ENCODE results near the gene GNA14.
"Not testable (repeated sequence)": the region's sequence is repeated elsewhere in the genome, so short reads cannot be mapped to it uniquely, and the experiment has no call there.

The GNA14 gene

DNA sequence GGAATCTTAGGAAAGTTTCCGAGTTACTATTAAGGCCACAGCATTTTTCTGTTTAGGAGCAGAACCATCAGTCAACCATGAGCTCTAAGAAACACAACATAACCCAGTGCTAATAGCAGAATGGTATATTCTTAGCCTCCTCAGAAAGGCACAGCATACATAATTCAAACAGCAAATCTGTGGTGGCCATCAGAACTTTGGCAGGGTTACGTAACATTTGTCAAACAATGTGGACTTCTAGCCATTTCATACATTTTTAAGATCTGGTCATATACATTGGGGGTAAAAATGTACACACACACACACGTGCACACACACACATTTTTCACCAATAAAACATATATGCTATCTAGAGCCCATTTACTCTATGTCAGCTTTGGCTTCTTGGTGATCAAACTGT is 225.2 kb downstream of the GNA14 start:
- H3K4me3 ChIP-seq (ENCODE audit: low read depth, low read length), result no peak overlapping the region

DNA sequence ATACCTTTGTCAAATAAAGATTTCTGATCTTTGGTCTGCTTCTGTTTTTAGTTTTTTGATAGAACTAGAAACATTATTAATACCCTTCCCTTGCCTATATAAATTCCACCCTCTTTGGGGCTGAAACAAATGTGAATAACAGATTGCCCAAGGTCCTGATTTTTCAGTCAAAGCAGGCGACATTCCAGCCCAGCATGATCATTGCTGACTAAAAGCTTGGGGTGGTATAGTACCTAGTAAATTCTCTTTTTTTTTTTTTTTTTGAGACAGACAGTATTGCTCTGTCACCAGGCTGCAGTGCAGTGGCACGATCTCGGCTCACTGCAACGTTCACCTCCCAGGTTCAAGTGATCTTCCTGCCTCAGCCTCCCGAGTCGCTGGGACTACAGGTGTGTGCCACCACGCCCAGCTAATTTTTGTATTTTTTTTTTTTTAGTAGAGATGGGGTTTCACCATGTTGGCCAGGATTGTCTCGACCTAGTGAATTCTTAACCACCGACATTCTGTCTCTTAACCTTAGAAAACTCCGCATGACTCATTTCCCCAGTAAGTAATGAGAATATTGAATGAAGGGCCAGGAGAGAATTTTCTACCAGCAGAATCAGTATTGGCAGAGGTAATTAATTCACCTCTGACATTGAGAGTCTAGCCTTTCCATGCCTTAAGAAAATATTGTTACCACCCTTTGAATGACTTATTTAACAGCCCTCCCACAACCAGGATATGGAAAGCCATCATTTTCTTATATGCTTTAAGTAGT is 226.4 kb downstream of the GNA14 start:
- H3K4me3 ChIP-seq (ENCODE audit: low read depth, low read length), result no peak overlapping the region

DNA sequence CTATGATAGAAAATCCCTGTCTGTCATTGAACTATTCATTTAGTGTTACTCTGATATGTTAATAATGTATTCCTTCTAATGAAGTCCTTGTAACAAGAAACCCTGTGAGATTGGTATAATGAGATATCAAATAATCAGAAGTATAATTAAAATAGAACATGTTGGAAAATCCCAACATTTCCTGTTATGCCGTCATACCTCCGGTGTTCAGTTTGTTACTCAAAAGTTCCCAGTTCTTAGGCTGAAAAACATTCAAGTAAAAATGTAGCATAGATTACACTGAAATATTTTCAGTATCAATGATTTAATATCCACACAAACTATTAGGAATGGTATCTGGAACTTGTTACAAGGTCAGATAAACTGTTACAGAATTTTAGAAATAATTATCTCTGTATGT is 227.5 kb downstream of the GNA14 start:
- no peak overlapping the region for H3K4me3 ChIP-seq (ENCODE audit: low read depth, low read length)

DNA sequence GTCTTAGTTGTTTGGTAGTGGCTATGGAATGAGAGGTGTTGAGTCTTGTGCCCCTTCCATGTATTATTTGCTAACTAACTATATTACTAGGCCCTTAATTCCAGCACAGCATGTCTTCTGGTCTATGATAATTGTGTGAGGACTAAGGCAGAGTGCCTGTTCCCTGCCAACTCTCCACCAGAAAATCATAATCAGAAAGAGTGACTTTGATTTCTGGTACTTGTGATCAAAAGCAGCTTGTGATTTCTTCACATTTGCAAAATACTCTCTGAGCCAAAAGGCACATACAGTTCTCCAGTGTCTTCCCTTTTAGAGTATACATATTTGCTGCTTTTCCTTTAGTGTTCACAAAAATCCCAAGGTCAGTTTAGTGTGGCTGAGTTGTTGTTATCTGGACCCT is 229.9 kb downstream of the GNA14 start:
- H3K4me3 ChIP-seq (ENCODE audit: low read depth, low read length), result no peak overlapping the region

DNA sequence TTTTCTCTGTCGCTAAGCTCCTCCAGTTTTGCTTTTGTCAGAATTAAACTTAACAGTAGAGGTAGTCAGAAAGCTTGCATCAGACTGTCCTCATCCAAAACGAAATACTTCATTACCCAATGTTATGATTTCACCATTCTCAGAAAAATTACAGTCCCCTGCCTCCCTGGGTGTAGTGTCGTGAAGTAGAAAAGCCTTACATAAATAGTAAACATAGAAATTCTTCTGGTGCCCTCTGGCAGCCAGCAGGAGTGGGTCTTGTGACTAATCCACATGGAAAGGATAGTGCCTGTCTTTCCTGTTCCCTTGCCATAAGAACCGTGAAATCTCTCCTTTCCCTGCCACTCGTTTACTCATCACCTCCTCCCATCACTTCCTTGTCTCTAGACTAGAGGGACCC is 230.6 kb downstream of the GNA14 start:
- no peak overlapping the region for H3K4me3 ChIP-seq (ENCODE audit: low read depth, low read length)

DNA sequence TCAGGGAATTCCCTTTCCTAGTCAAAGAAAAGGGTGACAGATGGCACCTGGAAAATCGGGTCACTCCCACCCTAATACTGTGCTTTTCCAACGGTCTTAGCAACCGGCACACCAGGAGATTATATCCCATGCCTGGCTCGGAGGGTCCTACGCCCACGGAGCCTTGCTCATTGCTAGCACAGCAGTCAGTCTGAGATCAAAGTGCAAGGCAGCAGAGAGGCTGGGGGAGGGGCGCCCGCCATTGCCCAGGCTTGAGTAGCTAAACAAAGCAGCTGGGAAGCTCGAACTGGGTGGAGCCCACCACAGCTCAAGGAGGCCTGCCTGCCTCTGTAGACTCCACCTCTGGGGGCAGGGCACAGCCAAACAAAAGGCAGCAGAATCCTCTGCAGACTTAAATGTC is 239.6 kb downstream of the GNA14 start:
- H3K4me3 ChIP-seq (ENCODE audit: low read depth, low read length), result not testable (repeated sequence)

DNA sequence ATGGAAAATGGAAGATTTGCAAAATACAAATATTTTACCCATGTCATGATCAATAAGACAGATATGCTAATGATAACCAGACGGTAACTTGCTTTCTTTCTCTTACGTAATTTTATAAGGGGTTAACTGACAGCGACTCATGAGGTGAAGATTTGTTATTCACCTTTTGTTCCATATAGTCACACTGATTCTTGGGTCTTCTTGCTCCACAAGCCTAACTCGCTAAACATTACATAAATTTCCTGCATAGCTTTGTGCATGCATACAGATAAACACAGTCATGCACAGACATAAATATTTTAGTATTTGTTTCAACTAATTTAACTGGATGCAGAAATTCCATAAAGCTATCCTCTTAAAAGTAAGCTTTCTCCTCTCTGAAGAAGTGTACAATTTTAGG is 244.9 kb downstream of the GNA14 start:
- H3K4me3 ChIP-seq (ENCODE audit: low read depth, low read length), result no peak overlapping the region

DNA sequence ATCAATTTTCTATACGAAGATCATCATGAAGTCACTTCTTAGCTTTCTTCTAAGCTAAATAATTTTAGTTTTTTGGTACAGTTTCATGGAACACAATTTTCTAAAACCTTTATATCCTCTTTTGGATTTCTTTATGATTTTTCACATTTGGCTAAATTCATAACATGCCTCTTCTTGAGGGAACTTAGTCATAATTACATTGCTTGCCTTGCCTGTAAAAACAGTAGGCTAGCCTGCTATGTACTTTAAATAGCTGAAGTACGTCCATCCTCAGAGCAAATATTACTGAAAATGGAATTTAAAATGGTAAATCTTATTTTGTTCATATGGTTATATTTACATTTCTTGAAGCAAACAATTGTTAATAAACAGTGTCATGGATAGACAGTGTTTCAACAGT is 245.8 kb downstream of the GNA14 start:
- H3K4me3 ChIP-seq (ENCODE audit: low read depth, low read length), result no peak overlapping the region

DNA sequence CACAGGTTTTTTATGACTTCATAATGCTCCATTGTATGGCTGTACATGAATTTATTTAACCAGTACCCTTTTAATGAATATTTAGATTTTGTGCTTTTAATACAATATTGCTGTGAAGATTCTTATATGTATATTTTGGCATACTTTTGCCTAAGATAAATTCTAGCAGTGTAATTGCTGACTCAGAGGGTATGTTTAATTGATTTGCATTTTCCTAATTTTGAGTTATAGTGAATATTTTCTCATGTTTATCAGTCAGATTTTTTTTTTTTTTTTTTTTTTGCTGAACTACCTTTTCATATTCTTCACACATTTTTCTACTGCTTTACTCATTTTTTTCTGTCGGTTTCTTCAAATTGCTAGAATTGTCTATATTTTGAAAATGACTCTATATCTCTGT is 248.2 kb downstream of the GNA14 start:
- no peak overlapping the region for H3K4me3 ChIP-seq (ENCODE audit: low read depth, low read length)

DNA sequence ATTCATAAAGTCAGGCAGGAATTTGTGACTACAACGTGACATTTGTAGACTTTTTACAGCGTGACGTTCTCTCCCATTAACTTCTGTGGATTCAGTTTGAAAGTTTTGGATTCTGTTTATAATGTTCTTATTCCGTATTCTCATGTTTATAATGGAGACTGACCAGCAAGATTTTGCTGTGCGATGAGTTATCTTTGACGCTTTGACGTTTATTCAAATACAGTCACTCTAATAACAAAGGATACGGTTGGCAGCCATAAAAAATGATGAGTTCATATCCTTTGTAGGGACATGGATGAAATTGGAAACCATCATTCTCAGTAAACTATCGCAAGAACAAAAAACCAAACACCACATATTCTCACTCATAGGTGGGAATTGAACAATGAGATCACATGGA is 249.5 kb downstream of the GNA14 start:
- not testable (repeated sequence) for H3K4me3 ChIP-seq (ENCODE audit: low read depth, low read length)

DNA sequence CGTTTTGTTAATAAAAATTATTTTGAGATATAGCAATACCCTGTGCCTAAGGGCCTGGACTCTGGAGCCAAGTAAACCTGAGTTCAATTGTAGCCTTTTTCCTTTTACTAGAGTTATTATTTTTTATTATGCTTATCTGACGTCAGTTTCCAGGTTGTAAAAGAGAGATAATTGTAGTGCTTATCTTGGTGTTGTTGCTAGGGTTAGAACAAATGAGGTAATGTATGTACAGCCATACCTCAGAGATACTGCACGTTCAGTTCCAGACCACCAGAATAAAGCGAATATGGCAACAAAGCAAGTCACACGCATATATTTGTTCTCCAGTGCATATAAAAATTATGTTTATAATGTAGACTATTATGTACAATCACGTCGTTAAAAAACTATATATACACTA is 255.8 kb downstream of the GNA14 start:
- no peak overlapping the region for H3K4me3 ChIP-seq (ENCODE audit: low read depth, low read length)

DNA sequence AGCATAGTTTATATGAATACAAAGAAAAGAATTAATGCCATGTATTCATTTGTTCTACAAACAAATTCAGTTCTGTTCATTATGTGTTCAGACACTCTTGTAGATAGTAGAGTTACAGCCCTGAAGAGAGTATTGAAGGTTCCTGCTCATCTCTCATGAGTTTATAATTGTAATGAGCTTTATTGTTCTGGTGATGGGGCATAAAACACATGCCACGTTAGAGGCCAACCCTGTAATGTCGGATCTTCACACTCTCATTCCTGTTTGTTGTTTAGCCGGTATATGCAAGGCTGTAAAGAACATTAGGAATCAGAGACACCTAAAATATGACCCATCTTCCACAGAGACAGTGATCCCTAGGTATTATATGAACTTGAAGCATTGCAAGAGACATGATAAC is 256.3 kb downstream of the GNA14 start:
- no peak overlapping the region for H3K4me3 ChIP-seq (ENCODE audit: low read depth, low read length)

DNA sequence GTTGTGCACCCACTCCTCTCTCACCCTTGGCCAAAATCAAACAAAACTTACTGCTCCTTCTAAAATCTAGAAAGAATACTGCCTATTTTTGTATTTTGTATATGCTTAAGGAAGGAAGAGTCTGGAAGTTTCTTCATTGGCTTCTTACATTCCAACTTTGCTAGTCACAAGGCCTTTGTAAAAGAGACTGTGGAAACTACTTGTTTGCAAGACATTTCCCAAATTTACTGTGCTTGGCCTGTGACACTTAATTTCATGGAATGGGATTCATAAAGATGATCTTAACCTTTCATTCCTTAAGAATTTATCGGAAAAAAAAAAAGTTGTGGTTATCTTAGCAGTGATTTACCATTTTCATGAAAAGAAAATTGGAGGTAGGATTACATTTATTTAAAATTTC is 261.9 kb downstream of the GNA14 start:
- H3K4me3 ChIP-seq (ENCODE audit: low read depth, low read length), result no peak overlapping the region

DNA sequence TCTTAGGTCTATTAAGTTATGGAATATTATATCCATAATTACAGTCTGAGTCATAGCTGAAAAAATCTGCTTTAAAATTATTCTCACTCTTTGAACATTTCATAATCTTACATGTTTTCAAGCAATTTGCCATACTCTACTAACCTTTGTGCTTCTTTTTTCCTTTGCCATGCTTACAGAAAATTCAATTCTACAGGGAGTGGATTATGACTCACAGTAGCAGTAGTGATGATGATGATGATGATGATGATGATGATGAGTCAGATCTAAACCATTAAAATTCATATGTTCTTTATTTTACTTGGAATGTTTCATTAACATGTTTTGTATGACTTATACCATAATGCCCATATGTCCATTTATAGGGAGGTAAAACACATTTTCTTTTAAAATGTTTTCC is 263.7 kb downstream of the GNA14 start:
- no peak overlapping the region for H3K4me3 ChIP-seq (ENCODE audit: low read depth, low read length)

DNA sequence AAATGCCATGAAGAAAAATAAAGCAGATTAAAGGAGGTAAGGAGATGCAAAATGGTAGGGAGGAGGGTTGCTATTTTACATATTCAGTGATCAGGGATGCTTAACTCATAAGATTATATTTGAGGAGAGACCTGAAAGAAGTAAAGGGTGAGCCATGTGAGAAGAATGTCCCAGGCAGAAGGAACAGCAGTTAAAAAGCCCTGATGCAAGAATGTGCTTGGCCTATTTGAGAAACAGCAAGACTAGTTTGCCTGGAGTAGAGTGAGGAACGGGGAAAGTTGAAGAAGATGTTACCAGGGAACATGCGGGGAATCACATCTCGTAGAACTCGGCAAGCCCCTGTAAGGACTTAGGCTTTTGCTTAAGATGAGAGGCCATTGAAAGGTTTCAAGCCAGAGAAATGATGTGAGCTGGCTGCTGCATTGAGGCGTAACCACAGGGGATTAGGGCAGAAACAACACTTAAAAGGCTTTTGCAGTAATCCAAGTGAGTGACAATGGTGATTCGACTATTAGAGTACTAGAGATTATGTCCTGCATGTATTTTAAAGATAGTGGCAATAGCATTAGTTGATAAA is 272.1 kb downstream of the GNA14 start:
- no peak overlapping the region for H3K4me3 ChIP-seq (ENCODE audit: low read depth, low read length)

DNA sequence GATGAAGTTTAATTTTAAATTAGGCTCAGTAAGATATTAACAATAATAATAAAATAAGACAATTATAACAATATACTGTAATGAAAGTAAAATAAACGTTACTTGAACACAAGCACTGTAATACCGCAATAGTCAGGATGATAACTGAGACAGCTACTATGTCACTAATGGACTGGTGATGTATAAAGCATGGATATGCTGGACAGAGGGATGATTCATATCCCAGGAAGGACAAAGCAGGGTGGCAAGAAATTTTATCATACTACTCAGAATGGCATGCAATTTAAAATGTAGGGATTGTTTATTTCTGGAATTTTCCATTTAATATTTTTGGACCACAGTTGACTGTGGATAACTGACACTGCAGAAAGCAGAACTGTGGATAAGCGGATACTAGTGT is 273.9 kb downstream of the GNA14 start:
- no peak overlapping the region for H3K4me3 ChIP-seq (ENCODE audit: low read depth, low read length)

Data from iPS-11a (cell line).